H9 (cell line): ENCODE results near the gene TSHZ1. TPM values are rescaled to one million over a fixed set of nuclear protein-coding genes. Genes with fewer than 3 reads are reported as not detected.

Experiments
- DNase-seq: peaks from one replicate; pipeline ENCODE4 v3.0.0-alpha.2; 2017
- H2AFZ ChIP-seq: one replicate; pipeline ENCODE4 v1.6.1; 2013; ENCODE audit warnings: mild to moderate bottlenecking, low read length, control low read depth, moderate library complexity
- H2AK5ac ChIP-seq: 2 replicates; pipeline ENCODE4 v1.6.1; 2013; ENCODE audit warnings: low read length, control low read depth, mixed read lengths; ENCODE audit not compliant: insufficient read length
- H2BK120ac ChIP-seq: one replicate; pipeline ENCODE4 v1.6.1; 2013; ENCODE audit warnings: low read depth, mild to moderate bottlenecking, low read length, control low read depth, inconsistent platforms; ENCODE audit not compliant: poor library complexity, severe bottlenecking
- H2BK12ac ChIP-seq: 2 replicates; pipeline ENCODE4 v1.6.1; 2013; ENCODE audit warnings: low read length, control low read depth, mixed read lengths, low read depth; ENCODE audit not compliant: insufficient read length
- H2BK15ac ChIP-seq: 2 replicates; pipeline ENCODE4 v1.6.1; 2013; ENCODE audit warnings: low read depth, low read length, control low read depth
- H2BK20ac ChIP-seq: one replicate; pipeline ENCODE4 v1.6.1; 2013; ENCODE audit warnings: low read depth, mild to moderate bottlenecking, low read length, control low read depth, inconsistent platforms; ENCODE audit not compliant: poor library complexity, severe bottlenecking
- H2BK5ac ChIP-seq: 2 replicates; pipeline ENCODE4 v1.6.1; 2013; ENCODE audit warnings: low read length, control low read depth, mixed read lengths; ENCODE audit not compliant: insufficient read length
- H3K14ac ChIP-seq: 2 replicates; pipeline ENCODE4 v1.6.1; 2013; ENCODE audit warnings: low read length, control low read depth; ENCODE audit not compliant: insufficient read depth
- H3K18ac ChIP-seq: 2 replicates; pipeline ENCODE4 v1.6.1; 2013; ENCODE audit warnings: low read depth, mild to moderate bottlenecking, mixed read lengths, low read length, control low read depth; ENCODE audit not compliant: insufficient read length
- H3K23ac ChIP-seq: 2 replicates; pipeline ENCODE4 v1.6.1; 2013; ENCODE audit warnings: low read length, control low read depth, mixed read lengths, low read depth; ENCODE audit not compliant: insufficient read length
- H3K23me2 ChIP-seq: 2 replicates; pipeline ENCODE4 v1.6.1; 2013; ENCODE audit warnings: low read depth, mild to moderate bottlenecking, mixed read lengths, low read length, control low read depth; ENCODE audit not compliant: insufficient read length, poor library complexity, severe bottlenecking
- H3K27ac ChIP-seq: 2 replicates; pipeline ENCODE4 v1.5.1; 2013; ENCODE audit warnings: low read length, control low read depth, mixed read lengths, low read depth; ENCODE audit not compliant: insufficient read length
- H3K27me3 ChIP-seq: 2 replicates; pipeline ENCODE4 v1.6.1; 2013; ENCODE audit warnings: low read length, control low read depth, inconsistent platforms; ENCODE audit not compliant: insufficient read depth
- H3K4ac ChIP-seq: 2 replicates; pipeline ENCODE4 v1.6.1; 2013; ENCODE audit warnings: low read depth, mild to moderate bottlenecking, control low read depth, inconsistent platforms, low read length, moderate library complexity
- H3K4me1 ChIP-seq: 2 replicates; pipeline ENCODE4 v1.6.1; 2013; ENCODE audit warnings: low read length, control low read depth, inconsistent platforms; ENCODE audit not compliant: insufficient read depth
- H3K4me2 ChIP-seq: 2 replicates; pipeline ENCODE4 v1.6.1; 2013; ENCODE audit warnings: low read length, control low read depth, mixed read lengths; ENCODE audit not compliant: insufficient read length, insufficient read depth
- H3K56ac ChIP-seq: 2 replicates; pipeline ENCODE4 v1.6.1; 2013; ENCODE audit warnings: low read depth, mild to moderate bottlenecking, mixed read lengths, low read length, control low read depth; ENCODE audit not compliant: insufficient read length
- H3K79me1 ChIP-seq: 2 replicates; pipeline ENCODE4 v1.6.1; 2013; ENCODE audit warnings: low read depth, mild to moderate bottlenecking, moderate library complexity, low read length, control low read depth, inconsistent platforms; ENCODE audit not compliant: insufficient read depth, poor library complexity, severe bottlenecking
- H3K79me2 ChIP-seq: 2 replicates; pipeline ENCODE4 v1.6.1; 2013; ENCODE audit warnings: low read length, control low read depth, inconsistent platforms; ENCODE audit not compliant: insufficient read depth
- H3K9ac ChIP-seq: 2 replicates; pipeline ENCODE4 v1.6.1; 2013; ENCODE audit warnings: low read length, control low read depth, mixed read lengths; ENCODE audit not compliant: insufficient read length; ENCODE audit errors: extremely low read depth
- H3K9me3 ChIP-seq: one replicate; pipeline ENCODE4 v1.6.1; 2013; ENCODE audit warnings: low read depth, low read length, inconsistent platforms; ENCODE audit not compliant: control insufficient read depth
- H3T11ph ChIP-seq: one replicate; pipeline ENCODE4 v1.6.1; 2013; ENCODE audit warnings: mild to moderate bottlenecking, low read length, control low read depth, inconsistent platforms
- H4K20me1 ChIP-seq: one replicate; pipeline ENCODE4 v1.6.1; 2013; ENCODE audit not compliant: control insufficient read depth, insufficient read length, insufficient read depth
- H4K5ac ChIP-seq: 2 replicates; pipeline ENCODE4 v1.6.1; 2013; ENCODE audit warnings: low read depth, mild to moderate bottlenecking, mixed read lengths, low read length, control low read depth; ENCODE audit not compliant: insufficient read length
- H4K8ac ChIP-seq: replicated peaks from 2 replicates; pipeline ENCODE4 v1.6.1; 2013; ENCODE audit warnings: low read length, control low read depth, mixed read lengths, low read depth; ENCODE audit not compliant: insufficient read length
- H4K91ac ChIP-seq: 2 replicates; pipeline ENCODE4 v1.6.1; 2013; ENCODE audit warnings: low read depth, mild to moderate bottlenecking, moderate library complexity, mixed read lengths, low read length, control low read depth; ENCODE audit not compliant: insufficient read length
- H3K27ac Mint-ChIP-seq, 3 experiments: 2 replicates in 2 of 3; 3 replicates in 1 of 3; pipeline ENCODE4 v1.8.0; 2020 to 2021; ENCODE audit warnings: mixed read lengths in 3 of 3, mild to moderate bottlenecking in 1 of 3, moderate library complexity in 1 of 3
- H3K27me3 Mint-ChIP-seq: 2 replicates; pipeline ENCODE4 v1.8.0; 2021; ENCODE audit warnings: low read depth, mild to moderate bottlenecking, moderate library complexity, mixed read lengths
- H3K36me3 Mint-ChIP-seq, 3 experiments: 2 replicates in 2 of 3; 3 replicates in 1 of 3; pipeline ENCODE4 v1.8.0; 2020 to 2021; ENCODE audit warnings: low read depth in 3 of 3, mixed read lengths in 3 of 3; ENCODE audit not compliant: insufficient read depth in 1 of 3
- H3K4me1 Mint-ChIP-seq, 2 experiments: 2 replicates each; pipeline ENCODE4 v1.8.0; 2020; ENCODE audit warnings: mixed read lengths in 2 of 2
- H3K4me3 Mint-ChIP-seq, 2 experiments: 2 replicates in 1 of 2; 3 replicates in 1 of 2; pipeline ENCODE4 v1.8.0; 2020 to 2021; ENCODE audit warnings: mild to moderate bottlenecking in 2 of 2, mixed read lengths in 2 of 2, moderate library complexity in 1 of 2
- H3K9me3 Mint-ChIP-seq, 2 experiments: 2 replicates in 1 of 2; 3 replicates in 1 of 2; pipeline ENCODE4 v1.8.0; 2020; ENCODE audit warnings: mild to moderate bottlenecking in 2 of 2, mixed read lengths in 2 of 2, moderate library complexity in 1 of 2
- CTCF ChIP-seq: fragments of 200-600 bp; sonication (generic); conservative IDR thresholded peaks from 3 replicates; pipeline ENCODE4 v1.8.0; 2021; ENCODE audit warnings: antibody characterized with exemption, mild to moderate bottlenecking
- WGBS: extraction: QIAGEN DNeasy Blood & Tissue Kit; methylation state at CpG from one replicate; pipeline ENCODE4 v1.1.7; 2013; ENCODE audit warnings: missing lambda C conversion rate, low lambda C conversion rate, mixed read lengths; ENCODE audit not compliant: insufficient read length; ENCODE audit errors: extremely low coverage; 5-methylcytosine and 5-hydroxymethylcytosine counted together
- total RNA-seq: library from RNA; stranded (reverse); gene quantifications from 2 replicates; pipeline ENCODE4 v1.2.1, GENCODE V29; 2021

The TSHZ1 gene
- total RNA-seq, 1 experiment from 2014 or later, result 0.15 TPM

DNA sequence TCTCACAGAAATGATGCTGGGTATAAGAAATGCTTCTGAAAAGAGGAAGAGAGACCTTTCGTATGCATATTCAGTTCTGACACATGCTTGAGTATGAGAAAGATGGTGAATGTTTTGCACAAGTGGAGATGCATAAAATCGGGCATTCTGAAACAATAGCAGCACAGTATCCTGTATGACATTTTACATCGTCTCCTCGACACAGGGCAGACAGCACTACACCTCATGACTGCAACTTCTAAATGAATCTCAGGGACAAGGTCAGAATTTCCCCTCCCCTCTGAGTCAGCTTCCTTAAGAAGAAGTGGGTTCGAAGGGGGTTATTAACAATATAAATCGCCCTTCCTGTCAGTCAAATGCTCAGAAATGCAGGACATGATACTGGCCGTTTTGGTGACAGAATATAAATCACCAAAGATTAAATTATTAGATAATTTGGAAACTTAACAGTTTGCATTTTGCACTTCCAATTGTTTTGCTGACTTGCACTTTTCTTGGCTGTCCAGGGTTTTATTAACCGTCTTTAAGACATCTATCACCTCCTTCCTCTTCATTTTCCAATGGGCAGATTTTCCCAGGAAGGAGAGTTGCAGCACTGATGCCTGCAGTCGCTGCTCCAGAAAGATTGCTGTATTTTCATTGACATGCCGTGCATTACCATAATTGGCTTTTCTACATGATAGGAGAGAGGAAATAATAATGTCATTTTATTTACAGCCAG lies 57.2 kb downstream of the TSHZ1 start:
- Histone ChIP-seq H3K23me2 (no peaks in the 10 kb centered on the region), H3K27me3 (no peaks in the 10 kb centered on the region), H4K5ac (no peak overlapping the region), H3K14ac (no peak overlapping the region), H3K23ac (no peak overlapping the region), H3K79me2 (no peaks in the 10 kb centered on the region), H4K8ac (no peak overlapping the region), H3K27ac (no peak overlapping the region), H2BK20ac (no peak overlapping the region), H4K20me1 (no peaks in the 10 kb centered on the region), H3K4ac (no peak overlapping the region), H2BK120ac (no peak overlapping the region), H3K18ac (no peak overlapping the region), H3T11ph (no peak overlapping the region), H4K91ac (no peak overlapping the region), H2AFZ (no peak overlapping the region), H3K9me3 (no peaks in the 10 kb centered on the region), H2BK12ac (no peak overlapping the region), H3K4me2 (no peak overlapping the region), H3K4me1 (no peaks in the 10 kb centered on the region), H2AK5ac (no peak overlapping the region), H3K79me1 (no peaks in the 10 kb centered on the region), H3K9ac (no peak overlapping the region), H2BK5ac (no peak overlapping the region), H3K56ac (no peak overlapping the region), H2BK15ac (no peak overlapping the region)
- WGBS, result no CpG with 5 or more reads among the region's 10 CpGs
- no peaks in the 10 kb centered on the region for H3K9me3 Mint-ChIP-seq
- no peak overlapping the region for H3K4me3 Mint-ChIP-seq
- no peaks in the 10 kb centered on the region for H3K27me3 Mint-ChIP-seq
- no peak overlapping the region for H3K27ac Mint-ChIP-seq
- no peak for TF ChIP-seq CTCF
- no peak for DNase-seq
- peaks cover 6 to 7% of the 10 kb centered on the region in 2 experiments; a peak in 3 of 4 replicates for H3K4me1 Mint-ChIP-seq
- no peaks in the 10 kb centered on the region for H3K36me3 Mint-ChIP-seq
